Stimulated activated CD4-positive, alpha-beta T cell treated with anti-CD3 and anti-CD28 coated beads, Interleukin-4, amount 100 ng/mL, for 4 hours (primary cell): ENCODE measurements around the gene ERCC4.

Experiments used
- DNase-seq, 2 experiments: peaks; one replicate each; pipeline ENCODE4 v3.0.0-alpha.2; 2020

ERCC4 gene

DNA sequence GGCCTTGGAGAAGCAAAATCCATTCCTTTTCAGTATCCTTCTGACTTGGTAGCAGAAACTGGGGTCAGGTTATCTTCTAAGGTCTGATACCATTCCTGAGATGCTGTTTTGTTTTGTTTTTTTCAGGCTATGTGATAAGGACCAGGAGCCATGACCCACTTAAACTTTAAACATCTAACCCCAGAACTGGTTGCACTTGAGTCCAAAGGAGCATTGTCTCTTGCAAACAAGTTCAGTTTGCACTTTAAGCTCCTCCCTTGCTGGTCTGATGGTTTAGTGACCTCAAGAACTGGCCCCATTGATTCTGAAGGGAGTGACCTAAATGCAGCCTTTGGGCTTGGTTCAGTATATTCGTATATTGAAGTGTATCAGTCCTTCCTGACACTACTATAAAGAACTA, 75.2 kb downstream of the ERCC4 start:
- no peak for DNase-seq

DNA sequence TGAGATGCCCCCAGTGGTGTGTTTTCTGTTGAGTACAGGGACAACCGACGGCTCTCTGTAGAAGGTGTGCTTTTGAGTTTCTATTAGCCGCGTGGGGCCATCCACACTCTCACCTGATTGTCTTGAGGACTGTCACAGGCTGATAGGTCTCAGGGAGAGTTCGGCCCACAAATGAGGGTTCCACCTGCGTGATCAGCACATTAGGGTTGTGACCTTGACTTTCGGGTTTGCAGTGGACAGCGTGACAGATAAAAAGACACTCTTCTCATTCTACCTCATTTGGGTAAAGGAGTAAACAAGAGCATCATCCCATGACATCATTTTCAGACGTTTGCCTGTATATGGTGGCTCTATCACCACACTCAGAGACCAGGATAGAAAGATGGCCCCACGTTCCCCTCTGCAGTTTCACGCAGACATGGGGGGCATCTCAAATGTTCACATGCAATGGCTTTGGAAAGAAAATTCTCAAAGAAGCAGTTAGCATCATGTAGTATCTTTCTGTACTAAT, 76.9 kb downstream of the ERCC4 start:
- no peak for DNase-seq

DNA sequence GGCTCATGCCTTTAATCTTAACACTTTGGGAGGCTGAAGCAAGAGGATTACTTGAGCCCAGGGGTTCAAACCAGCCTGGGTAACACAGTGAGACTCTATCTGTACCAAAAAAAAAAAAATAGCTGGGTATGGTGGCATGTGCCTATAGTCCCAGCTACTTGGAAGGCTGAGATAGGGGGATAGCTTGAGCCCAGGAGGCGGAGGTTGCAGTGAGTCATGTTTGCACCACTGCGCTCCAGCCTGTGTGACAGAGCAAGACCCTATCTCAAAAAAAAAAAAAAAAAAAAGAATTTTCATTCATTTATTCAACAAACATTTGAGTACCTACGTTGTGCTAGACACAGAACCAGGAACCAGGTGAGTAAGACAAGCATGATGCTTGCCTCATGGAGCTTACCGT, 77.6 kb downstream of the ERCC4 start:
- no peak for DNase-seq

DNA sequence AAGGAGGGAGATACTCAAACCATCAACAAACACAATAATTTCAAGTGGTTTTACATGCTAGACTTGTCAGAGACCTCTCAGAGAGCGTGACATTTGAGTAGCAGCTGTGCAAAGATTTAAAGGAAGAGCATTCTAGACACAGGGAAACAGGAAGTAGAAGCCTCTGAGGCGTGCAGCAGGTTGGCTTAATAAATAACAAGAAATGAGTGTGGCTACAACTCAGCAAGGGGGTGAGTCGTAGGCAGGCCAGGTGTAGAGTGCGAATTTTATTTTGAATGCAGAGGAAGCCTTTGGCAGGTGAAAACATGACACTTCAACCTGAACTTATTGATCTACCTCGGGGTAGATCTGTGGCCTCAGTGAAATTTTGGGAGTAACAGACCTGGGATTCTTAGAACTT, 78.0 kb downstream of the ERCC4 start:
- no peak for DNase-seq

DNA sequence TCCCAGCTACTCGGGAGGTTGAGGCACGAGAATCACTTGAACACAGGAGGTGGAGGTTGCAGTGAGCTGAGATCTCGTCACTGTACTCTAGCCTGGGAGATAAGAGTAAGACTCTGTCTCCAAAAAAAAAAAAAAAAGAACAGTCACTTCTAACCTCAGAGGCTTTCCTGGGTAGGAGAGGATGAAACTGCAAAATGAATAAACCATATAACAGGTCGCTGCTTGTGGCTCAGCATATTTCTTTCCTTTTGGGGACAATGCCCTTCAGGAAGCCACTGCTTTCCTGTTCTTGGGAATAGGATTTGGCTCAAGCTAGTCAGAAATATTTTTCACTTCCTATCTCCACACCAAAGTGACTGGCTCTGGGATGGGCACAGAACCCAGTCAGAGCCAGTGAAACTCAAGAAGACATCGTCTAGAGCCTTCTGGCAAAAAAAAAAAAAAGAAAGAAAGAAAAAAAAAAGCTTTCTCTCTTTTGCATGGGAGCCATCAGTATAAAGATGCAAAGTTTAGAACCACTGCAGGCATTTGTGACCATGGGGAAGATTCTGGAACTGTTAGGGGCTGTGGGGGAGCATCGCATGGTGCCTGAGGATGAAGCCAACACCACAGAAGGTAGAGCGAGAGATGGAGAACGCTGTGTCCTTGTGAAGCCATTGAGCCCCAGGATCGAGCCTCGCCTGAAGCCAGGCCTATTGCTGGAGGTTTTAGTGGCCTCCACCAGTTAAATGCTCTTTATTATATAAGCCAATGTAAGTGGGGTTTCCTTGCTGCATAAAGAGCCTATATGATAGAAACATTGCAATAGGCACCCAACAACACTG, 79.3 kb downstream of the ERCC4 start:
- no peak for DNase-seq

DNA sequence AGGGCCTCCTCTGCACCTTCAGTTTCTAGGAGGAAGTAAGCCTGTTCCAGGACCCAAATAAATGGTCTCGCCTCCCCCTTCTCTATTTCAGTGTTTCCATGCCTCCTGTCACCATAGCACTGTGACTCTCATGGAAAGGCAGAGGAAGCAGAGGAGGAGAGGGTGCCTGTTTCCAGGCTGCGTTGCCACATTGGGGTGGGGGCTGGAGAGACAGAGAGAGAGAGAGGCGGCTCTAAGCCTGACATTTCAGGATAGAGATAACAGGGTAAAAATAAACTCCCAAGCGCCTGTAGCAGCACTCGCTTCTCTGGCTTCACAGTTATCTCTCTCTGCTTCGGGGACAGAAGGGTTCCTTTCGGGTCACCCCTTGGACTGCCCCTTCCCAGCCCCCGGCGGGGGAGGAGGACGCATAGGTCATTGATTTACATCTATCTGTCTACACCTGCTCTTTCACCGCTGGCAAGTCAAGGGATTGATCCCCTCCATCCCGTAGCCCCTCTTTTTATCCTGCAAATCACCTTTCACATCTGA, 80.0 kb downstream of the ERCC4 start:
- DNase-seq: no peak

DNA sequence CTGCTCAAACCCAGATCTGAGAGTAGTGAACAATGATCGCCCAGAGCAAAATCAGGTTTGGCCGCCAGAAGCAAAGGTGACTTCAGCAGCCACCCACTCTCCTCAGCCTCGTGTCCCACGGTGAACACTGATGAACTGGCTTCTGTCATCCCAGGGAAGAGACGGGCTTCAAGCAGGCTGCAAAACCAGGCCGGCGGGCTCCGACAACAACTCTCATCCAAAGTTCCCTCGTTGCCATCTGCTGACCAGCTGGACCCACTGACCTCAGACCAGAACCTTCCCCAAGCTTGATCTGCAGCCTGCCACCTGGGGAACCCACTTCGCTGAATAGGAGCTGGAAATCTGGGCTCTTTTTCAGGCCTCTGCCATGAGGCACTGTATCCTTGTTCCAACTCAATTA, 81.6 kb downstream of the ERCC4 start:
- DNase-seq: no peak
